GM19351 (cell line): ENCODE measurements around the gene CENPF.

Experiments
- ATAC-seq: cut with Tn5 transposase; IDR thresholded peaks from one replicate; pipeline ENCODE4 v1.9.1; 2021; ENCODE audit warnings: mild to moderate bottlenecking, moderate library complexity; ENCODE audit not compliant: unreplicated experiment

CENPF gene

DNA sequence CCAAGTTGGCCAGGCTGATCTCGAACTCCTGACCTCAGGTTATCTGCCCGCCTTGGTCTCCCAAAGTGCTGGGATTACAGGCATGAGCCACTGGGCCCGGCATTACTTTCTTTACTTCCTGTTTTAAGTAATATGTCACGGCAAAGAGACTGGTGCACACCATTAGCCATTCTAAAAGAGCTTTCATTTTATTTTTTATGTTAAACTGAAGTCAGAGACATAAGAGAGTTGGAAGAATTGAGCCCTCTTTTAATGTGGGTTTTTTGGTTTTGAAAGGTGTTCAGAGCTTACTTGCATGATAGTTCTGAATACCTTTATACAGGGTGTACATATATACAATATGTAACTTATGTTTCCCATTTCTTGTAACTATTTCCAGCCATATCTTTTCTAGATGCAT is 14.3 kb downstream of the CENPF start:
- ATAC-seq = no peak

DNA sequence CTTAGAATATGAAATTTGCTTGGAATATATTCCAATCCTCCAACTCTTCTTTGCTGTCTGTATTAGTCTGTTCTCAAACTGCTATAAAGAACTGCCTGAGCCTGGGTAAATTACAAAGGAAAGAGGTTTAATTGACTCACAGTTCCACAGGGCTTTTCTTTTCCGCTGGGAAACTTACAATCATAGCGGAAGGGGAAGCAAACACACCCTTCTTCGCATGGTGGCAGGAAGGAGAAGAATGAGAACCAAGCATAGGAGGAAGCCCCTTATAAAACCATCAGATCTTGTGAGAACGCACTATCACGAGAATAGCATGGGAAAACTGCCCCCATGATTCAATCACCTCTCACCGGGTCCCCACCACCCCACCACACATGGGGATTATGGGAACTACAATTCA is 14.8 kb downstream of the CENPF start:
- no peak for ATAC-seq

DNA sequence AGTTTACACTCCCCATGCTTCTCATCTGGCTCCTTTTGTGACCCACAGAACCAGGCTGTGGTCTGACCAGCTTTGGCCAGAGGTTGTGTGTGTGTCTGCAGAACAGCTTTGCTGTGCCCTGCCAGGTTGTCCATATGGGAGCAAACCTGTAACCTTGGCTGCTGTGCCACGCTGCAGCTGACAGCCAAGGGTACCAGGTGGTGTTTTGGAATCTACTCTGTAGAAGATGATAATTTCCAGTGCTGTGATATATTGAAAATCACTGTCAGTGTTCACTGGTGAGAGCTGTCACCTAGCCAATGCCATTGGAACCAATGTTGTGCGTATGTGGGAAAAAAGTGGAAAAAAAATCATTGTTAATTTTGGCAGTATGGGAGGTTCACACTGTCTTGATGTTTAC is 18.2 kb downstream of the CENPF start:
- no peak for ATAC-seq

DNA sequence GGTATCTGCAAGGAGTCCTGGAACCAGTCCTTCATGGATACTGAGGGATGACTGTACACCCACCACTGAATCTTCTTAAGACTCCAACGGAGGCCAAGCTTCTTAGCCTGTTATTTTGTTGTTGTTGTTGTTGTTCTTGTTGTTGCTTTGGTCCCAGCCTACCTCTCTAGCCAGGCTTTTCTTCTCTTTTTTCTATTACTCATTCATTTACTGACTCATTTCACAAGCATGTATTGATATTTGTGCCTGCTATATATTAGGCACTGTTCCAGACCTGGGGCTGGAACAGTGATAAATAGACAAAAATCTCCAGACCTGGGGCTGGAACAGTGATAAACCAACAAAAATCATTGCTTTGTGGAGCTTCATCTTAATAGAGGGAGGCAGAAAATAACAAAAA is 20.4 kb downstream of the CENPF start:
- no peak for ATAC-seq

DNA sequence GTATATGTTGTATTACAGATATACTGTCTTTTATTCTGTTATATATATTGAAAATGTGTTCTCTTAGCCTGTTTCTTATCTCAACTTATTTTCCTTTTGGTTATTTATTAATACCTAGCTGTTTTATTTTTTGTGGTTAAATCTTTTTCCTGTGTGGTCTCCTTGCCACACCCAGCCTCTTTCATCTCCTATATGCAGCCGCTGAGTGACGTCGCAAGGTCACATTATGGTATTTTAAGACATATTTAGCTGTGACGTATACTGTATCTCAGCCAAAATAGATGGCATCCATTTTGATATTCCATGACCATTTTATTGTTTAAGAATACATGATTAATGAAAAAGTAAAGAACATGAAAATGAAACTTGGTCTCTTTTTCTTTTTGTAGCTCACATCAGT is 29.1 kb downstream of the CENPF start:
- ATAC-seq = no peak

DNA sequence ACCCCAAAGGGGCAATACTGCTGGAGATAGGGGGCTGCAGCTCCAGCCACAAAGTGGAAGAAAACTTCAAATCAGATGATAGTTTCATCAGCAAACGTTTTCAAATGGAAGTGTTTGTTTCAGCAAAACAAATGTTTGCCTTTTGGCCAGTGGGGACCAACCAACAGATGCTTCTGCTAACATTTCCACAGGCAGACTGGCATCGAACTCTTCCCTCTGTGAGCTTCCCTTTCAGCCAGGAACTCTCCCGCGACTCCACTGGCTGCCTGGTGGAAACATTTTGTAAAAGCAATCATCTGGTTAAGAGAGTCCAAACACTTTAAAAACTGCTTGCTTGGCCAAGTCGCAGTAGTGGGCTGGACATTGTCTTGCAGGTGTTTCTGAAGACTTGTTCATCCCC is 30.7 kb downstream of the CENPF start:
- ATAC-seq = no peak

DNA sequence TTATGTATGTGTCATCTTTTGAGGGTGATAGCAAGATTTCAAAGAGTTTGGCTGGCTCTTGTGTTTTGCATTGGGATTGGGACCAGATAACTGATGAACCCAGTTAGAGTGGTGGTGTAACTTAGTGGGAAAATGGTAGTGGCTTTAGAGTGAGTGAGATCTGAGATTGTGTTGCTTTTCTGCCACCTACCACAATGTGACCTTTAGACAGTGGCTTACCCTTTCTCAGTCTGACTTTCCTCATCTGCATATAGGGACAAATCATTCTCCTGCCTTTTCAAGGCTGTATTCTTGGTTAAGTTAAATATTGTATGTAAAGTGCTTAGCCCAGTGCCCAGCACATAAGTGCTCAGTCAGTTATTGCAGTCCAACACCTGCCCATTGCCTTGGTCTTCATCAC is 31.3 kb downstream of the CENPF start:
- ATAC-seq = no peak

DNA sequence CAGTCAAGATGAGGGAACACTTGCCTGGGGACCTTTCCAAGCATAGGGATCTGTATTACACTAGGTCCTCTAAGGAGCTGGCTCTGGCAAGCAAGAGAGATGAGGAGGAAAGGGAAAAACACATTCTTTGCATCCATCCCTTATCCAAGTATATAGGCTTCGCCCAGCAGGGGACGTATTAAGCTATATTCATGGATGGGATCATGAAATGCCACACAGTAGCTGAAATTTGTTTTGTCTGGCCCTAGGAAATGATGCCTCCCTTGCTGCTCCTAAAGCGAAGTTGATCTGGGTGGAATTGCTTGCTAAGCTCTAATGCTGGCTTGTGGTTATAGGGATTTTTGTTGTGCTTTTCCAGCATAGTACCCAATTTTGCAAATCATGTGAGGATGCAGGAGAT is 32.1 kb downstream of the CENPF start:
- ATAC-seq = no peak

DNA sequence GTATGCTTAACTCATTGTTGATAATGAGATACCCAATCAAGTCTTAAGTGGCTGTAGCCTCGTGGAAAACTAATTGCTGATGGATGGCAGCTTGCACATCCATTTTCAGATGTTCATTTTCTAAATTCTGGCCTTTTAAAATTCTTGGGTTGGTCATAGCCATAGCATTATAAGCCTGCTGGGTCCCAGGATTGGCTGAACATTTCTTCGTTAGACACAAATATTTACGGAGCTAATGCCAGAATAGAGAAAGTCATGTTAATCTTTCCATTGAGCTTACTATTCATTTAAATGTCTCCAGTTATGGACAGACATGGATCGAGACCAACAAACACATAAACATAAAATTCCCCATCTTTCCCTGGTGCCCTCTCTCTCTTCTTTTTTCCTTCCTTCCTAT is 32.5 kb downstream of the CENPF start:
- ATAC-seq = no peak

DNA sequence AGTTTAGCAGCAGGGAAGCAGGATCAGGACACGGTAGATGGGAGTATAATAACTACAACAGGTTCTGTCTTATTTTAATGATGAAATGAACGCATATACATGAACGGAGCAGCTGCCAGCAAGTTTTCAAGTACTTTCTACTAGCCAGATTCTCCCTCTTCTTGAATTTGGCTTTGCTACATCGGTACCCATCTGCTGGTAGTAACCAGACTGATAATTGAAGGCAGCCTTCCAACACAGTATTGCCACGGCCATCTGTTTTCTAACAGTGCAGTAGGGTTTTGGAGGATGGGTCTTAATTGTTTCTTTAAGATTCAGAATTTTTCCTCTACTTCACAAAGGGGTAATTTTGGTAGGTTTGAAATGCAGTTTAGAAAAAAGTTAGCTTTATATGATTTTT is 33.4 kb downstream of the CENPF start:
- ATAC-seq = no peak

DNA sequence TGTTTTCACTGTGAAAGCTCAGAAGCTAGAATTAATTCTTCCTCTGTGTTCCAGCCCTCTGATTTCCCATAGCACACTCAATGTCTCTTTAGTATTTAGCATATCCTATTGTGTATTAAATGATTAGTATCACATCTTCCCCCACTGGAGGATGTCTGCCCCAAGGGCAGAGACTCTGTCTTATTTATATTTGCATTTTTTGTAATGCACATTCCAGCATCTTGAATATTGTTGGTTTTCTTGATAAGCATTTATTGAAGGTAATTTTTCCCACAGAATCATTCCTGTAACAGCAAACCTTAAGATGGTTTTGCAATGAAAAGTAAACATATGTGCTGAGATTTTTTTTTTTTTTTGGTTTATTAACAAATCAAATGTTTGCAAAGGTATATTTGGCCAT is 34.1 kb downstream of the CENPF start:
- no peak for ATAC-seq

DNA sequence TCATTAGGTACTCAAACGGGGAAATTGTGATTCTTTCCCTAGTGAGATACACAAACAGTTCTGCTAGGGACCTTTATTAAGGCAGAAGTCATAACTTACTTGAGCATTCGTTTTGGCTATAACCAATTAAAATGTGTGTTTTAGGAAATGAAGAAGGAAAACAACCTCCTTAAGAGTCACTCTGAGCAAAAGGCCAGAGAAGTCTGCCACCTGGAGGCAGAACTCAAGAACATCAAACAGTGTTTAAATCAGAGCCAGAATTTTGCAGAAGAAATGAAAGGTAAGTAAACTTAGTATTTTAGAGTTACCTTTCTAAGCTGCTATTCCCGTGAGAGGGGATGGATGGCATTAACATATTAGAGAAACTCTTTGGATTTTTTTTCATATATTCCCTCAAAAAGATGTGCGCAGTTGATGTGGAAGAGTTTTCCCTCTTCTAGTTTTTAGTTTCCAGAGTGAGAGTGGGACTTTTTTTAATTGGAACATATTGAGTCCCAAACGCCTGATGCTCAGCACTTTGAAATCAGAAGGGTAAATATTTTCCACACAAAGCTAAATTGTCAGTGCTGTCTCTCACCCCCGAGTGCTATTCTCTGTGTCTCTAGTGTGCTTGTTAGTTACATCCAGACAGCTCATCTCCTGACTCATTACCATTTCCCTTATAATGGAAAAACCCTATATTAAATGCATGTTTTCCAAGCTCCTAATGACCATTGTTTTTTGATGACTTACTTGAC is 34.9 kb downstream of the CENPF start:
- peak; percentile 81 for ATAC-seq

DNA sequence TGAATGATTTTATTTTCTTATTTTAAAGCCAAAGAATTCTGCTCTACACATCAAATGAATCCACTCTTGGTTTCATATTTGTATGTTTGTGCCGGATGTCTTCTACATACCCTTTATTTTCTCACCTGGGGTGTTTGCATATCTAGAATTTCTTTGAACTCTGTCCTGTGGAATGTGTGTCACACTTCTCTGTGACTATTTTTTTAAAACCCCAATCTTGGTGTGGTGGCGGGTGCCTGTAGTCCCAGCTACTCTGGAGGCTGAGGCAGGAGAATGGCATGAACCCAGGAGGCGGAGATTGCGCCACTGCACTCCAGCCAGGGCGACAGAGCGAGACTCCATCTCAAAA is 35.4 kb downstream of the CENPF start:
- no peak for ATAC-seq

DNA sequence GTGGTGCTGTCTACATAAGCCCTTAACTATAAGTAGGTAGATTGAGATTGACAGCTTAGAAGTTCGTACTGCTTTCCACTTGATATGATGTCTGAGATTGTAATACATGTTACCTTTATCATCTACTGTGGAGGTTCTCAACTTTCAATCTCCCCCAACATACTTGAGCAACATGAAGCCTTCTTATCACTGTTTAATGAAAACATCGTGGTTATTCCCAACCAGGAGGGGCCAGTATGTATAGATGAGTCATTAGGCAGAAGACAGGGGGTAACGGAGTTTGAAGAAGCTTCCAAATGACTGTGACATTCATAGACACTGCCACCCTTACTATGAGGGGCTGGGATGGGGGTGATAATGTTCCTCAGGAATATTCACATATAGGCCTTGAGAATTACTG is 36.0 kb downstream of the CENPF start:
- ATAC-seq = no peak

DNA sequence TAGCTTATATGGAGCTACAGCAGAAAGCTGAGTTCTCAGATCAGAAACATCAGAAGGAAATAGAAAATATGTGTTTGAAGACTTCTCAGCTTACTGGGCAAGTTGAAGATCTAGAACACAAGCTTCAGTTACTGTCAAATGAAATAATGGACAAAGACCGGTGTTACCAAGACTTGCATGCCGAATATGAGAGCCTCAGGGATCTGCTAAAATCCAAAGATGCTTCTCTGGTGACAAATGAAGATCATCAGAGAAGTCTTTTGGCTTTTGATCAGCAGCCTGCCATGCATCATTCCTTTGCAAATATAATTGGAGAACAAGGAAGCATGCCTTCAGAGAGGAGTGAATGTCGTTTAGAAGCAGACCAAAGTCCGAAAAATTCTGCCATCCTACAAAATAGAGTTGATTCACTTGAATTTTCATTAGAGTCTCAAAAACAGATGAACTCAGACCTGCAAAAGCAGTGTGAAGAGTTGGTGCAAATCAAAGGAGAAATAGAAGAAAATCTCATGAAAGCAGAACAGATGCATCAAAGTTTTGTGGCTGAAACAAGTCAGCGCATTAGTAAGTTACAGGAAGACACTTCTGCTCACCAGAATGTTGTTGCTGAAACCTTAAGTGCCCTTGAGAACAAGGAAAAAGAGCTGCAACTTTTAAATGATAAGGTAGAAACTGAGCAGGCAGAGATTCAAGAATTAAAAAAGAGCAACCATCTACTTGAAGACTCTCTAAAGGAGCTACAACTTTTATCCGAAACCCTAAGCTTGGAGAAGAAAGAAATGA is 37.6 kb downstream of the CENPF start:
- no peak for ATAC-seq

DNA sequence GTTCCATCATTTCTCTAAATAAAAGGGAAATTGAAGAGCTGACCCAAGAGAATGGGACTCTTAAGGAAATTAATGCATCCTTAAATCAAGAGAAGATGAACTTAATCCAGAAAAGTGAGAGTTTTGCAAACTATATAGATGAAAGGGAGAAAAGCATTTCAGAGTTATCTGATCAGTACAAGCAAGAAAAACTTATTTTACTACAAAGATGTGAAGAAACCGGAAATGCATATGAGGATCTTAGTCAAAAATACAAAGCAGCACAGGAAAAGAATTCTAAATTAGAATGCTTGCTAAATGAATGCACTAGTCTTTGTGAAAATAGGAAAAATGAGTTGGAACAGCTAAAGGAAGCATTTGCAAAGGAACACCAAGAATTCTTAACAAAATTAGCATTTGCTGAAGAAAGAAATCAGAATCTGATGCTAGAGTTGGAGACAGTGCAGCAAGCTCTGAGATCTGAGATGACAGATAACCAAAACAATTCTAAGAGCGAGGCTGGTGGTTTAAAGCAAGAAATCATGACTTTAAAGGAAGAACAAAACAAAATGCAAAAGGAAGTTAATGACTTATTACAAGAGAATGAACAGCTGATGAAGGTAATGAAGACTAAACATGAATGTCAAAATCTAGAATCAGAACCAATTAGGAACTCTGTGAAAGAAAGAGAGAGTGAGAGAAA is 38.4 kb downstream of the CENPF start:
- ATAC-seq = no peak

DNA sequence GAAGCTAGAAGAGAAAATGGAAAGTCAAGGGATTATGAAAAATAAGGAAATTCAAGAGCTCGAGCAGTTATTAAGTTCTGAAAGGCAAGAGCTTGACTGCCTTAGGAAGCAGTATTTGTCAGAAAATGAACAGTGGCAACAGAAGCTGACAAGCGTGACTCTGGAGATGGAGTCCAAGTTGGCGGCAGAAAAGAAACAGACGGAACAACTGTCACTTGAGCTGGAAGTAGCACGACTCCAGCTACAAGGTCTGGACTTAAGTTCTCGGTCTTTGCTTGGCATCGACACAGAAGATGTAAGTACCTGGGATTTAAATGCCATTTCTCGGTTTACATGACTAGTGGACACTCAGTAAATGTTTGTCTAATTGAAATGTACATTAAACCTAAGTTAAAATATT is 40.0 kb downstream of the CENPF start:
- ATAC-seq = no peak

DNA sequence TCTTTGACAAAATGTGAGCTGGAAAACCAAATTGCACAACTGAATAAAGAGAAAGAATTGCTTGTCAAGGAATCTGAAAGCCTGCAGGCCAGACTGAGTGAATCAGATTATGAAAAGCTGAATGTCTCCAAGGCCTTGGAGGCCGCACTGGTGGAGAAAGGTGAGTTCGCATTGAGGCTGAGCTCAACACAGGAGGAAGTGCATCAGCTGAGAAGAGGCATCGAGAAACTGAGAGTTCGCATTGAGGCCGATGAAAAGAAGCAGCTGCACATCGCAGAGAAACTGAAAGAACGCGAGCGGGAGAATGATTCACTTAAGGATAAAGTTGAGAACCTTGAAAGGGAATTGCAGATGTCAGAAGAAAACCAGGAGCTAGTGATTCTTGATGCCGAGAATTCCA is 42.7 kb downstream of the CENPF start:
- no peak for ATAC-seq

DNA sequence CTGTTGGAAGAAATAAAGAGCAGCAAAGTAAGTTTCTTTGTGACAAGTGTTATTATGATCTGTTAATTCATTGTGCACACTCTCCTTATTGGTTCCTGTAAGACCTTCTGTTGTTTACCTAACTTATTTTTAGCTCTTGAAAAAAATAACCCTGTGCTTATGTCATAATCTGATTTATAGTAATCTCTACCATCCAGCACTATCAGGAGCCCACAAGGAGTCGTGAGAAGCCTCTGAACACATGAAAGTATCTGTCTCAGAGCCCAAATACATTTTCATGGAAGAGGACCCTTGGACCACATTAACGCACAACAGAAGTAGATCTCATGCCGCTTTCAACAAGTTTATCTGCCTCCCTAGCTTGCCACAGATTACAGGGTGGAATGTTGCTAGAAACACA is 45.8 kb downstream of the CENPF start:
- ATAC-seq = no peak

DNA sequence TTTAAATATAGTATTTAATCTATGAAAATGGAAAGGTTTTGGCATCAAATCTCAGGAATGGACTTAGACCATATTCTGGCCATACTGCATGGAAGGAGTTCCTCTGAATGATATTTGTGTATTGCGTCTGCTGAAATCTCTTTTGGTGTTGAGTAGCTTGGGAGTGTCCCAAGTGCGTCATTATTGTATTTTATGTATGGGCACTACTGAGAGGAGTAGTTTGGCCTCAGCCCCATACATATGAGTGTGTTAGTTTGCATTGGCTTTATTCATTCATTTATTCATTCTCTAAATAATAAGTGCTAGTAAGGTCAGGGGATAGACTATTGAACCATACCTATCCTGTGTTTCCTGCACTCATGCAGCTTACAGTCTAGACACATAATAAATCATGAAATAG is 46.6 kb downstream of the CENPF start:
- no peak for ATAC-seq

DNA sequence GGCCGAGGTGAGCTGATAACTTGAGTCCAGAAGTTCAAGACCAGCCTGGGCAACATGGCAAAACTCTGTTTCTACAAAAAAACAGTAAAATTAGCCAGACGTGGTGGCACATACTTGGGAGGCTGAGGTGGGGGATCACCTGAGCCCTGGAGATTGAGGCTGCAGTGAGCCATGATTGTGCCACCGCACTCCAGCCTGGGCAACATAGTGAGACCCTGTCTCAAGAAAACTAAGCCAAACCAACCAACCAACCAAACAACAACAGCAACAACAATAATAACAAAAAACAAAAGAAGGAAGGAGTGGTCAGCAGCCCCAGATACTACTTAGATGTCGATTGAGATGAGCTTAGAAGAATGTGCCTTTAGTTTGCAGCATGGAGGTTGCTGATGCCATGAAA is 47.7 kb downstream of the CENPF start:
- no peak for ATAC-seq

DNA sequence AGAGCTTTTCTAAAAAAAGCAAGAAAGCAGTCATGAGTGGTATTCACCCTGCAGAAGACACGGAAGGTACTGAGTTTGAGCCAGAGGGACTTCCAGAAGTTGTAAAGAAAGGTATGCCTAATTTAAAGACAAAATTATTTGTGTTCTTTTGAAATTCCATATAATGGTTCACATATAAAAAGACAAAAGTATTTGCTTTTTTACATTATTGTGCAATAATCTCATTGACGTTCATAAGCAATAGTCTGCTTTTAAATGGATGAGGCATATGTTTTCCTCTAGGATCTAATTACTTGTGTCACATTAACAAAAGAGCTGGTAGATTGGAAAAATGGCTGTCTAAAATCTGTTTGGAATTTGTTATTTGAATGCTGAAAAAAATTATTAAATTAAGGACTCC is 54.3 kb downstream of the CENPF start:
- no peak for ATAC-seq
